GM18507 (cell line): Measurements from ENCODE around the gene CHI3L2.
"Not testable (repeated sequence)": the region's sequence is repeated elsewhere in the genome, so short reads cannot be mapped to it uniquely, and the experiment has no call there.

Experiments used
- DNase-seq: peaks from one replicate; pipeline ENCODE4 v3.0.0; 2011; ENCODE audit warnings: low read depth; ENCODE audit not compliant: insufficient read length; ENCODE audit errors: extremely low spot score
- FAIRE-seq: peaks from 2 replicates; lab custom pipeline; 2011; peaks lifted over from hg19 to GRCh38; lab: Jason Lieb, UNC

The CHI3L2 gene

DNA sequence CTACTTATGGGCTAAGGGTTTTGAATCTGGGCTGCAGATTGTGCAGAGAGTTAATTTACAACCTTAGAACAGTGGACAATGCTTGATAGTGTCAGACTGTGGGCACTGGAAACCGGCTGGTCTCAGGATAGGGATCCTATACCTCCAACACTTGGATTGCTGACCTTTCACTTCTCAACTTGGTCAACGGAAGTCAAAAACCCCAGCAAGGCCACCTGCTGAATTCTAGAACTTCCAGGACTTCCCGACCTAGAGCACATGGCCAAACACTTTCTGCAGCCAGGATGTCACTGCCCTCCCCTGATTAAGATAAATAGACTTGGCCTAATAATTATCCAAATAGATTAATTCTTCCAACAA, 26.7 kb upstream of the CHI3L2 start:
- no peak for DNase-seq
- no peak for FAIRE-seq

DNA sequence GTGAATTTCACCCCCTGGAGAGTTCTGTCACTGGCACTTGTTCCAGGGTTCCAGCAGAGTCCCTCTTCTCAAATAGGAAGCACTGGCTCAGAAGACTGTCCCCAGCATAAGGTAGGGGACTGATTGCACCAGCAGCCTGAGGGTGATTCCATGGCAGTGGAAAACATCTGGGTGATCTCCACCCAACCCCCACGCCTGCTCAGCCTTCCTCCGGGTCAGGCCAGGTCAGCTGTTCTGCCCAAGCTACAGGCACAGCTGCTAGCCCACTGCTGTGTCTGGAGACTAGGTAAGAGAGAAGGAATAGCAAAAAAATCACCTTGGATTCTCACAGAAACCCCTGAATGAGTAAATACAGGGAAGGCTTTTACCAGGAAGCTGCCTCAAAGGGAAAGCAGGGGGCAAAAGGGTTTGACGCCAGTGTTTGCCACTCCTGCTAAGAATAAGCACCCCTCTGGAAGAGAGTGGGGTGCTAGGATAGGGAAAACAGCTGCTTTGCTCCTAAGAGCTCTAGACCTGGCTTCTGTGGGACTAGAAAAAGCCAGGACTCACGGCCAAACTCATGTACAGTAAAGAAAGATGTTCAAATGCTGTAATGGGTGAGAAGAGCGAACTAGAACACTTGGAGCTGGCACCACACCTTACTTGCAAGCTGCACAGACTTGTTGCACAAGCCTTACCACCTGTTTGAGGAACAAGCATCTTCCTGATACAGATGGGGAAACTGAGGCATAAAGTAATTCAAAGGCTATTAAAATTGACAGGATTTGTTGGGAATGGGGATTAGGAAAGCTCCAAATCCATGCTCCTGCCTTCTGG, 26.0 kb upstream of the CHI3L2 start:
- DNase-seq: no peak
- no peak for FAIRE-seq

DNA sequence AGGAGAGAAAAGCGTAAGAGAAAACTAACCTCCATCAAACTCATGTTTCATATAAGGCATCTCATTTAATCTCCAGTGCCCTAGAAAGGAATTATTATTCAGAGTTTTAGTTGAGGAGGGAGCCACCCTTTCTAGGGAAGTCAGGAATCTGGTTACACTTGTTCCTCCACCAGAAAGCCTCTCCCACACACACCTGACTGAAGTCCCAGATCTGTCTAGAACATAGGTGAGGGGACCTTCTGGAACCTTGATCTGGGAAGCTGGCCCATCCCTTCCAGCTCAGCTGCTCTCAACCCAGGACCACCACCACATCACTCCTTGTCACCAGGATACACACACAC, 25.2 kb upstream of the CHI3L2 start:
- FAIRE-seq (peak; percentile 9), DNase-seq (no peak)

DNA sequence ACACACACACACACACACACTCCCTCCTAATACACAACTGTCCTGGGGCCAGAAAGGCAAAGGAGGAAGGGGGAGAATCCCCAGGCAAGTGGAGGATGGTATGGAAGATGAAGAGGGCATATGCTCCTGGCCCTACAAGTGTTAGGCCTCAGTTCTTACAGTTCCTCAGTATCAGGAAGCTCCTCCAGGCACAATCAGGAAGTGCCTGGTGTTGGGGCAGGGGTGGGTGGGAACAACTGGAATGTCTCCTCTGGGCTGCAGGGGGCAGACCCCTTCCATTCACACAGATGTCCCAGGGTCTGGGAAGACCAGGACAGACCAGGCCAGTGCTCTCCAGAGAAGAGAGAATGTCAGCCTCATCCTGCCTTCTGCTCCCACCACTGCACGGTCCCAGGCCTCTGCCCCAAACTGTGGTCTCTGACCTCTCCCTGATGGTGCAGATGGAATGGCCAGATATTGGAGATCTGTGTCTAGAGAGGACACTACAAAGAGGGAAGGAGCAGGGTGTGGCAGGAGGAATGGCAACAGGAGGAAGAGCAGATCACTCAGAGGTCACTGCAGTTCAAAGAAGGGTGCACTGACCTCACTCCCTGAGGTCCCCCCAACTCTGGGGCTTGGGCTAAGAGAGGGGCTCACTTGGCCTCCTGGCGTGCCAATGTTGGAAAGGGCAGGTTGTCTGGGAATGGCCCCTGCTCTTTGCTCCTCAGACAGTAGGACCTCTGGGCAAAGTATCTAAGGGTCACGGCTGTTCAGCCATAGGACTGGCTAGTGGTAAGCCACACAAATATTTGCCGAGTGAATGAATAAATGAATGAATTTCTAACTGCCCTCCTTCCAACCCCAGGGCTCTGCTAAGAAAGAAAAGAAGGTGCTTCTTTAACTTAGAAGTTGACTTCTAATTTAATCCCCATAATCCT, 24.5 kb upstream of the CHI3L2 start:
- FAIRE-seq (peak; percentile 62), DNase-seq (no peak)

DNA sequence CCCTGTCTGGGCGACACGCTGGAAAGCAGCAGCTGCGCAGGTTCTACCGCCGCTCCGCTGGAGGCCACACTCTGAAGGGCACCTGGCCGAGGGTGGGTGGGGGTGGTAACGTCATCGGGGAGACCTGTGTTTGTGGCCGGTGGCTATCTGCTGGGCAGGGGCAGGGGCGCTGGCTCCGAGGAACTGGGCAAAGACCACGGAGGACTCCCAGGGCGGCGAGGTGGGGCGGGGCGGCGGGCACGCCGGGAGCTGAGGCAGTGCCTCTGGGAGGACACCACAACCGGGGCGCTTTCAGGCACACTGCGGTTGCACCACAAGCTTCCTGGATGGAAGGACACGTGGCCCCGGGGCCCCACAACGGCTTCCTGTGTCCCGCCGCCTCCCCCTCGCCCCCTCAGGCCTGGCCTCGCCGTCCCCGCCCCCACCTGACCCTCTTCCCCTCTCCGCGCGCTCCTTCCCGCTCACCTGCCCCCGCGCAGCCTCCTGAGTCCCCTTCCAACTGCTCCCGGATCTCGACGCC, 23.8 kb upstream of the CHI3L2 start:
- FAIRE-seq (peak; percentile 95), DNase-seq (peak; percentile 82)

DNA sequence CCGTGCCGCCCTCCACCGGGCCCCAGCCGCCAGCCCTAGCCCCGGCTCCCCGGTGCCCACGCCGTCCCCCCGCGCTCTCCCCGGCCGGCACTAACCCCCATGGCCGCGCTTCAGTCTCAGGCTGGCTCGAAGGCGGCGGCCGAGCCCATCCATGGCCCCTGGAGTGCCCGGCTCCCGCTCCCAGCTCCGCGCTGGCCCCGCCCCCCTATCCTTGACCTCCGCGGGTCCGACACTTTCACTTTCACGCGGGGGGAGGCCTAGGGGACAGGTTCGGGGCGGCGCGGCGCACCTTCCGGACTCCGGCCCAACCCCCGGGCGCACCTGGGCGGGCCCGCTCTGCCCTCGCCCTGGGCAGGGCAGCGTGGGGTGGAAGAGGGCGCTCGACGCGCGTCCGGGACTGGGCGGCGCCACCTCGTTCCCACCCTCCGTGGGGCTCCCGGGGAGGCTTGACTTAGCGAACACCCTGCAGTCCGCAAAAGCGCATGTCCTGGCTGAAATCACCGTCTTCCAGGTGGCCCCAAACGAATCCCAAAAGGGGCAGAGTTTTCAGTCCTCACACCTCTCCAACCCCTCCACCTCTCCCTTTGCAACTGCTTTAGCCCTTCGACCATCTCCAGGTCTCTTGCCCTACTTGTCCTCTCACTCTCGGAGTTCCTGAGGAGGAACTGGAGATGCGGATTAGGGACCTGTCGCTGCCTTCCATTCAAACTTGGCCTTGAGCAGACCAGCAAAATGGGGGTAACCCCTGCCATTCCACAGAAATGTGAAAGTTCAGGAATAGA, 23.1 kb upstream of the CHI3L2 start:
- peak; percentile 86 for FAIRE-seq
- DNase-seq: peak; percentile 54

DNA sequence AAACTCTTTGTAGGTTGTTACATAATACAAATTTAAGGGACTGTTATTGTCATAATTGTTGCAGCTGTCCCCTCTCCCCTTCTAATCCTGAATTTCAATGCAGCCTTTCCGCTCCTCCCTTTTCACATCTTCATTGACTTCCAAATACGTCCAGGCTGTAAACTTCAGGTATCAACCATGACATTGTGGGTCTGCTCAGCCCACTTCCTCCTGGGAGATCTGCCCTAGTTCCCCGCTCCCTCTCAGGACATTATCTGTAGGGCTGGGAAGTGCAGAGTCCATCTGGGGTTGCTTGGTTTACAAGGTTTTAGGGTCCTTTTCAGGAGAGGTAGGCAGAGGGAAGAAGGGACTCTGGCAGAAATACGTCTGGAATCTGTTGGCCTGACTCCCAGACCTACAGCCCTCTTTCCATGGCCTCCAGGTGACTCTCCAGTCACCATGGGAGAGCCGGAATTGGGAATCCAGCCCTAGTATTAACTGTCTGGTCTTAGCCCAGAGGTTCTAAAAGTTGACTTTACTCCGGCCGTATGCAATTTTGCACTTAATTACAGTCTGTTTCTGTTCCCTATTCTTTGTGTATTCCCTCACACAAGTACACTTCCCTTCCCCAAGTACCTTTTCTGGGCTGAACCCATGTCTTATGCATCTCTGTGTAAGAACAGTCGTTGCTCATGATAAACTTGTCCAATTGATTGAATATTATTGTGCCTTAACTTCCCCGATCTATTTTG, 22.4 kb upstream of the CHI3L2 start:
- peak; percentile 41 for FAIRE-seq
- no peak for DNase-seq

DNA sequence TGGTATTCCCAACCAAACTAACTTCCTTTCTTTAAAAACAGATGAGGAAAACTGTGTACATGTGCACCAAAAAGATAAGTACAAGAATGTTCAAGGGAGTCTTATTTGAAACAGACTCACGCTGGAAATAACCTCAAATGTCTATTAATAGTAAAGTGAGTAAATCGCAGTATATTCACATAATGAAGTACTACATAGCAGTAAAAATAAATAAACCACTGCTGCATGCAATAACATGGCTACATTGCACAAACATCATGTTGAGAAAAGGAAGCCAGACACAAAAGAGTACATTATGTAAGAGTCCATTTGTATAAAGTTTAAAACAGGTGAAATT, 21.8 kb upstream of the CHI3L2 start:
- FAIRE-seq (peak; percentile 73), DNase-seq (no peak)

DNA sequence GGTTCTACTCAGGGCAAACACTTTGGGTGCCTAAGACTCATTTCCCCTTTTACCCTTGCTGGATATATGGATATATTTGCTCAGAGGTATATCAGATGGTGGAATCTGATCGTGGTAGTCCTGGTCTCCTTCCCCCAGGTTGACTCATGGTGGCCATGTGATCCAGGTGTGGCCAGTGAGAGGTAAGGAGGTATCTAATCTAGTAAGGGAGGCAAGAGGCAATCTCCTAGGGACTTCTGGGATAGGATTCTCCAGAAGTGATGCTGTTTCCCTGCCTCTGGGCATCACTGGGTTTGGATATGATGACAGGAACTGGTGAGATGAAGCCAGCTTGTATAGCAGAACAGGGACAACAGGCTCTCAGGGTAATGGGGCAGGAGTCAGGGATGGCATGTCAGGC, 18.6 kb upstream of the CHI3L2 start:
- no peak for DNase-seq
- no peak for FAIRE-seq

DNA sequence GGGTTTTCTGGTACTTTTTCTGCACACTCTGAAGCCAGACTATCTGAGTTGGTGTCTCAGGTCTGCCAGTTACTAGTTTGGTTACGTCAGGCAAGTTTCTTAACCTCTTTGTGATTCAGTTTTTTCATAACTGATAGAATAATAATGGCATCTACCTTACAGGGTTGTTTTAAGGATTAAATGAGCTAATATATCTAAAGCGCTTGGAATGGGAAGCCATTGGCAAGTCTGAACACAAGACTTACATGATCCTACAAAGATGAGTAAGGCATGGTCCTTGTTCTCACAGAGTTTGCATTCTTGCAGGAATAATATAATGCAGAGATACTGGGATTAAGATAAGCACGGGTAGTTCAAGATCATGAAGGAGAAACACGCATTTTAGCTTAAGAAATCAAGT, 17.9 kb upstream of the CHI3L2 start:
- FAIRE-seq (no peak), DNase-seq (no peak)

DNA sequence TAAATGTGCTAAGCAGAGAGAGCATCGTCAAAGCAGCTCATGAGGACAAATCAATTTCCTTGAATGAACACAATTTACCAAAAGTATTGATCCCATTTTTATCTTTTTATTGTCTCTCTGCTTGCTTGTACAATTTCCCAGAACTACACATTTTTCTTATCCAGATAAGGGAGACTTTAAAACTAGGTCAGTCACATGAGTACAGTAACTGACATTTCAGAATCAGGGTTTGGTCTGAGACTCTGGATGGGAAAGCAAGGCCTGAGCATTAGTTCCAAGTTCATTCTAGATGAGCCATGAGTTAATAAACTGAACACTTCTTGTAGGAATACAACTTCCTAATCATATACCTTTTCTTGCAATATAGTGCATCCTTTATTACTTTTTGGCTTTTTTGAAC, 15.6 kb upstream of the CHI3L2 start:
- FAIRE-seq (no peak), DNase-seq (no peak)

DNA sequence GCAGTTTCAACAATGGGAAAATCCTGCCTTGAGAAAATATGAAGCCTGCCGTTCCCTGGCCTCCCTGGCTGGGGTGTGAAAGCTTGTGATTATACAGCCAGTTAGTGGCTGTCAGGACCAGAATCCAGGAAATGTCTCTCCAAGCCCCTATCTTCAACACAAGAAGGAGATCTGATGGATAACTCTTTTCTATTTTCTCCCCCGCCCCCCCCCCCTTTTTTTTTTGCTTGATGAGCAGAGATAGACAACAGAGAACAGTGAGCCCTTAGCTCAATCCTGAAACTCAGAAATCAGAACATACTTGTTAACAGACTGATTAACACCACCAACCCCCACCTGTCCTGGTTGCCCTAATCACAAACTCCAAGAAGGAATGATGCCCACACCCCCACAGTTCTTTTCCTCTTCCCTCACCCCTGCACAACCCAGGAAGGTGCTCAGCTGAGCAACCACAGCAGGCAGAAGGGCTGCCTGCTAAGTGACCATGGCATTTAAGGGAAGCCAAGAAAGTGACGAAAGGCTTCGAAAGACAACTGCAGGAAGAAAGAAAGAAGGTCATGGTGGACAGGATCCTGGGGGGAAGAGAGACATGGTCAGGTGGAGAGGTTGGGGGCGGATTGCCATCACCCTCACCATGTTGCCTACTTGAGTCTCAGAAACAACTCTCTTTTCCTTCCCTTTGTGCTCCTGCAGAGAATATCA, 14.7 kb upstream of the CHI3L2 start:
- no peak for DNase-seq
- FAIRE-seq: peak; percentile 33

DNA sequence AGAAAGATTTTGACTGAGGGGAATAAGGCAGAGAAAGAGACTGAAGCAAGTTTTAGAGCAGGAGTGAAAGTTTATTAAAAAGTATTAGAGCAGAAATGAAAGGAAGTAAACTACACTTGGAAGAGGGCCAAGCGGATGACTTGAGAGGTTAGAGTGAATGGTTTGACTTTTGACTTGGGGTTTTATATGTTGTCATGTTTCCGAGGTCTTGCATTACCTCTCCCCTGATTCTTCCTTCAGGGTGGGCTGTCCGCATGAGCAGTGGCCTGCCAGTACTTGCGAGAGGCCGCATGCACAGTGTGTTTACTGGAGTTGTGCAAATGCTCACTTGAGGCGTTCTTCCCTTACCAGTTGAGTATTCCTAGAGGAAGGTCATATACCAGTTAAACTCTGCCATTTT, 14.1 kb upstream of the CHI3L2 start:
- no peak for FAIRE-seq
- DNase-seq: no peak

DNA sequence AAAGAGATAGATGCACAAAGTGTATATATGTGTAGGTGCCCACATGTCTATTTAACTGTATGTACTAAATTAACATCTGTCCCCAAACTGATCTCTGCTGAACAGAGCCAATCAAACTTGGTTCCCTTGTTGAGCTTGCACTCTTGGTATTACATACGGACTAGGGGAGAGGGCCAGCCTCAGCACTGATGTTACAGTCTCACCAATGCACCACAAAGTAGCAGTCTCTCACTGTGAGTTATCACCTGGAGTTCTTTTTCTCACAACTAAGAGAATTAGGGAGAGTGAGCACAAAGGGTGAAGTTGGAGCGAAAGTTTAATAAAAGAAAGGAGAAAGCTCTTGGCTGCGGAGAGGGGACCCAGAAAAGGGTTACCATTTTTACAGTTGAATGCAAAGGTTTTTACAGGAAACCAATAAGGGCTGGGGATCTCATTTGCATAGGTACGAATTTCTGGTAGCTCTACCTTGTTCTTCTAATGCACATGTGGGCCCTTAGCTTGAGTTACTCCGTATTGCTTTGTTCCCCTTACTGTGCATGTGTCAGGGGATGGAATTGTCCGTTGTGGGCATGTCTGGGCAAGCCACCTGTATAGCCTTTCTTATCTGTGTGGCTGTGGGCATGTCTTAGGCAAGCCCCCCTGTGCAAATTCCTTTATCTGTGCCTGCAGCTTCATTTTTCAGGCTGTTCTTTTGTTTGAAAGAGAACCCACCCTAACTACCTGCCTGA, 13.3 kb upstream of the CHI3L2 start:
- DNase-seq (no peak), FAIRE-seq (peak; percentile 94)

DNA sequence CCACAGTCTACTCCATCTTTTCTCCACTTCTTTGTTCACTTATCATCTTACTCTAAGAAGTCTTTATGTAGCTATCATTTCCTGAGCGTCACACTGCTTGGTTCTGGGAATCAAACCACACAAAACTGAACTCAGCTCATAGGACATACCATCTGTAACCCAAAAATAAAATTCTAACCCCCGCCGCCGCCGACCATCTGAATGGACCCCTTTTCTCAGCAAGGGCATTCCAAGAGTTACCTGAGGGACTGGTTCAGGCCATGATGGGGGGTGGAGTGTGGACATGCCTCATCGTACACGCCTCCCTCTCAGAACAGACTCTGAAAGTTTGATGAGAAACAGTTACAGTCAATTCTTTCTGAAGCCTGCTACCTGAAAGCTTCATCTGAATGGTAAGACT, 12.6 kb upstream of the CHI3L2 start:
- no peak for DNase-seq
- FAIRE-seq: no peak

DNA sequence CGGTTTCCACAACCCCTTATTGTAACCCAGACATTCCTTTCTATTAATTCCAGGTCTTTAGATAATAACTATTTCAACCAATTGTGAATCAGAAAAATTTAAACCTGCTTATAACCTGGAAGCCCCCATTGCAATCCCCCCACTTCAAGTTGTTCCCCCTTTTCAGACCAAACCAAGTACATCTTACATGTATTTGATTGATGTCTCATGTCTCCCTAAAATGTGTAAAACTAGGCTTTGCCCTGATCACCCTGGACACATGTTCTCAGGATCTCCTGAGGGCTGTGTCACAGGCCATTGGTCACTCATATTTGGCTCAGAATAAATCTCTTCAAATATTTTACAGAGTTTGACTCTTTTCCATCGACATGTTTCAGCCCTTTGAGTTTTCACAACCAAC, 12.2 kb upstream of the CHI3L2 start:
- DNase-seq, FAIRE-seq: not testable (repeated sequence)

DNA sequence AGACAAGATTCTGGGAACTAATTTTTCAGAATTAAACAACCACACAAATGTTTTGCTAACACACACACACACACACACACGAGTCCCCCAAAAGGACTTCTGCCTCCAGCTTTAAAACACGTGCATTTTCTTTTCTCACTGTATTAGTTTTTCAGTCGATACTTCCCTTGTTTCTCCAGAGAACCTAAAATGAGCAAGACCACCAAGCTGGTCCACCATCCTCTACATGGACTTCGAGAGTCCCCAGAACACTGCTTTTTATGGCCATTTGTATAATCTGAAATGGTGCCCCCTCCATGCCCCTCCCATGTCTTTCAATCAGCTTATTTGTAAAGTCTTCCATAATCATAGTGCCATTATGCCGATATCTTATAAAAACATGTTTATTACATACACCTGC, 10.8 kb upstream of the CHI3L2 start:
- no peak for DNase-seq
- no peak for FAIRE-seq

DNA sequence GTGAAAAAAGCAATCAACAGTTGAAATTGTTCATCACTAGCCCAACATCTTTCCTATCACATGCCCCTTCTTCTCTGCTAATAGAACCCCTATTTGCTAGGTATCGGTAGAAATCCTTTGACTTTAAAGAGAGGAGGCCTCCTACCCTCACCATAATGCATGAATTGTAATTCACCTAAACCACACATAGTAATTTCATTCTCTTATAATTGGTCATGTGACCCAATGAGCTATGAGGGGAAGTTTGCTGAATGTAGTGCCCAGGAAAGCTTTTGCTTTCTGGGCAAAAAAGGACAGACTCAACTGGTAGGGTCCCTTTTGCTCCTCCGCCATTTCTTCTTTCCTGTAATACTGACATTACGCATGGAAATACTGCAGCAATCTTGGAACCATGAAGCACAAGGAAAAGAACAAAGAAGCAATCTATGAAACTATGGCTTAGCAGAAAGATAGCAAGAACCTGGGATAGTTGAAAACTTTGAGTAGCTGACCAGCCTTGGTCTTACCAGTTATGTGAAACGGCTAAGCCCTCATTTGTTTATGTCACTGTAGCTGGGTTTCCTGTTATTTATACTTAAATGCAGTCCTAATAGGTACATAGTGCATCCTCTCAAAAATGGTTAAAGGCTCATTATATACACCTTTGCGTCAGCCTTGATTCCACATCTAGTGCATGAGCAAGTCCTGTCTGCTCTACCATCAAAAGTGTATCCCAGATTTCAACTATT, 10.2 kb upstream of the CHI3L2 start:
- DNase-seq (no peak), FAIRE-seq (peak; percentile 65)
